H1 (cell line): ENCODE measurements around the gene GALR2. TPM values are rescaled to one million over a fixed set of nuclear protein-coding genes. Genes with fewer than 3 reads are reported as not detected.

Source experiments
- BACH1 ChIP-seq: IDR thresholded peaks from 2 replicates; pipeline ENCODE4 v1.6.1; 2012; ENCODE audit warnings: low read length, improper control_type of control experiment
- CHD7 ChIP-seq: fragments of 300-600 bp; sonication (generic); IDR thresholded peaks from 2 replicates; pipeline ENCODE4 v1.7.1; 2012; ENCODE audit warnings: low read length, moderate library complexity, mild to moderate bottlenecking, inconsistent platforms; ENCODE audit not compliant: insufficient replicate concordance
- EGR1 ChIP-seq: IDR thresholded peaks from 2 replicates; pipeline ENCODE4 v1.6.1; 2011; ENCODE audit warnings: low read depth, low read length, borderline replicate concordance
- EP300 ChIP-seq, 2 experiments: IDR thresholded peaks; 1 replicate in 1 of 2; 2 replicates in 1 of 2; pipeline ENCODE4 v1.6.1; 2011 to 2012; ENCODE audit warnings: low read depth in 2 of 2, low read length in 2 of 2, mild to moderate bottlenecking in 2 of 2, borderline replicate concordance in 1 of 2, inconsistent platforms in 1 of 2, moderate library complexity in 1 of 2
- GABPA ChIP-seq: IDR thresholded peaks from 2 replicates; pipeline ENCODE4 v1.6.1; 2011; ENCODE audit warnings: mild to moderate bottlenecking, low read length, moderate library complexity, borderline replicate concordance; ENCODE audit not compliant: insufficient read depth
- POLR2AphosphoS5 ChIP-seq: IDR thresholded peaks from 2 replicates; pipeline ENCODE4 v1.6.1; 2011; ENCODE audit warnings: low read depth, low read length
- SIRT6 ChIP-seq: IDR thresholded peaks from one replicate; pipeline ENCODE4 v1.7.1; 2012; ENCODE audit warnings: low read length, inconsistent platforms
- SP1 ChIP-seq: IDR thresholded peaks from 2 replicates; pipeline ENCODE4 v1.6.1; 2011; ENCODE audit warnings: low read depth, low read length
- TCF12 ChIP-seq: IDR thresholded peaks from 2 replicates; pipeline ENCODE4 v1.6.1; 2011; ENCODE audit warnings: low read depth, mild to moderate bottlenecking, low read length
- USF2 ChIP-seq: IDR thresholded peaks from 2 replicates; pipeline ENCODE4 v1.6.1; 2011; ENCODE audit warnings: low read length, improper control_type of control experiment
- polyA plus RNA-seq, 7 experiments: library from polyadenylated mRNA; depleted of rRNA in 3 of 7; stranded (reverse) in 5 of 7; unstranded in 2 of 7; fragments of >200 nt in 5 of 7; fragments of 200-250 nt in 2 of 7; gene quantifications; 1 replicate in 5 of 7; 2 replicates in 1 of 7; 4 replicates in 1 of 7; pipeline versions ENCODE4 v1.2.1 to v1.2.3, GENCODE V29; 2011 to 2013; ENCODE audit warnings: missing spikeins in 2 of 7, mixed read lengths in 2 of 7
- total RNA-seq: library from RNA; stranded (reverse); fragmentation: NEBNext Ultra II Directional; extraction: Animal tissue kit (Norgen Biotek cat#: 25700); gene quantifications from 2 replicates; pipeline ENCODE4 v1.2.1, GENCODE V29; 2021

The GALR2 gene
- total and polyA plus RNA-seq, 2 of the 8 experiments (the other 6 are each of a cell fraction or from before 2014, with no cell fraction given) = 0.86 to 2.2 TPM

- TF ChIP-seq POLR2AphosphoS5 = no peak
- TF ChIP-seq EGR1 = no peak
- TF ChIP-seq GABPA = no peak
- no peak for TF ChIP-seq TCF12
- TF ChIP-seq BACH1 = no peak
- no peak for TF ChIP-seq EP300 (IDR thresholded peaks at IDR 0.05; ENCODE audit: borderline replicate concordance in 1 of 2, low read depth in 2 of 2, low read length in 2 of 2)
- no peak for TF ChIP-seq SP1
- TF ChIP-seq SIRT6 = no peak
- TF ChIP-seq USF2 = no peak
- TF ChIP-seq CHD7 = no peak
Observed at GRCh38 chr17:76049836-76050537, 24.6 kb upstream of the GALR2 start (continued).
